HG03342 (cell line): Measurements from ENCODE around the gene SLC12A9.

Source experiments
- ATAC-seq: cut with Tn5 transposase; IDR thresholded peaks from one replicate; pipeline ENCODE4 v1.9.1; 2021; ENCODE audit warnings: mild to moderate bottlenecking, moderate library complexity; ENCODE audit not compliant: unreplicated experiment

The SLC12A9 gene

GRCh38 chr7:100856871-100857282 is 4.4 kb downstream of the SLC12A9 start:
- ATAC-seq: no peak

GRCh38 chr7:100859856-100860255 is 7.3 kb downstream of the SLC12A9 start:
- ATAC-seq: no peak

GRCh38 chr7:100860702-100861615 is 8.4 kb downstream of the SLC12A9 start:
- no peak for ATAC-seq

GRCh38 chr7:100861616-100861985 is 9.1 kb downstream of the SLC12A9 start:
- no peak for ATAC-seq

GRCh38 chr7:100863406-100863950 is 11.0 kb downstream of the SLC12A9 start:
- ATAC-seq: no peak

- no peak for ATAC-seq
Measured at GRCh38 chr7:100864263-100864845, 11.8 kb downstream of the SLC12A9 start.

- no peak for ATAC-seq
Measured at GRCh38 chr7:100865372-100865911, 12.9 kb downstream of the SLC12A9 start.

GRCh38 chr7:100865938-100866728 is 13.6 kb downstream of the SLC12A9 start:
- ATAC-seq: no peak

- ATAC-seq: no peak
Measured at GRCh38 chr7:100866729-100867039, 14.2 kb downstream of the SLC12A9 start.

GRCh38 chr7:100867040-100867775 is 14.7 kb downstream of the SLC12A9 start, which contains the start of gene TRIP6:
TSS of gene TRIP6 (plus strand) at chr7:100867387. CDS start at chr7:100867498, 111 bp downstream.
- ATAC-seq: no peak

- ATAC-seq: no peak
Measured at GRCh38 chr7:100867776-100868485, 15.4 kb downstream of the SLC12A9 start.

- ATAC-seq: no peak
Measured at GRCh38 chr7:100873599-100874299, 21.2 kb downstream of the SLC12A9 start.

GRCh38 chr7:100874300-100874576 is 21.7 kb downstream of the SLC12A9 start:
- no peak for ATAC-seq

- peak; percentile 84 for ATAC-seq
Measured at GRCh38 chr7:100874577-100875355, 22.3 kb downstream of the SLC12A9 start, which contains the start of gene SRRT. TSS of gene SRRT (plus strand) at chr7:100875103. CDS start at chr7:100875591, 488 bp downstream.

- peak; percentile 29 for ATAC-seq
Measured at GRCh38 chr7:100875356-100875751, 22.8 kb downstream of the SLC12A9 start.

GRCh38 chr7:100878013-100878412 is 25.5 kb downstream of the SLC12A9 start:
- no peak for ATAC-seq

GRCh38 chr7:100878685-100879084 is 26.2 kb downstream of the SLC12A9 start:
- no peak for ATAC-seq

GRCh38 chr7:100879685-100880261 is 27.3 kb downstream of the SLC12A9 start:
- ATAC-seq: no peak
